SK-N-SH (cell line): ENCODE results near the gene HSD17B1. TPM values are rescaled to one million over a fixed set of nuclear protein-coding genes. Genes with fewer than 3 reads are reported as not detected.

Experiments
- CTCF ChIA-PET: fragments of 300-600, 350-600 bp; formaldehyde crosslinking; extraction: SDS; loops from one replicate; lab custom pipeline; 2021; lab: Yijun Ruan, JAX
- POLR2A ChIA-PET: fragments of 350-600 bp; sonication (Branson Sonifier 250); formaldehyde crosslinking; extraction: SDS; loops from one replicate; lab custom pipeline; 2020; ENCODE audit warnings: antibody characterized with exemption, inconsistent platforms; lab: Yijun Ruan, JAX
- DNase-seq: peaks from one replicate; pipeline ENCODE4 v3.0.0; 2012
- H2AFZ ChIP-seq: fragments of 200-600 bp; sonication (generic); 2 replicates; pipeline ENCODE4 v1.8.1; 2016; ENCODE audit warnings: antibody characterized with exemption, mild to moderate bottlenecking, low read depth
- H3F3A ChIP-seq: fragments of 200-600 bp; sonication (generic); replicated peaks from 2 replicates; pipeline ENCODE3; 2016; ENCODE audit warnings: antibody characterized with exemption, mild to moderate bottlenecking; ENCODE audit not compliant: insufficient read depth
- H3K27ac ChIP-seq, 2 experiments: fragments of 200-500 bp in 1 of 2; fragments of 200-600 bp in 1 of 2; sonication (Bioruptor generic) in 1 of 2; sonication (generic), shearing (Covaris generic) in 1 of 2; 2 replicates each; pipeline versions ENCODE4 v1.5.1 to v1.6.1; 2014 to 2016; ENCODE audit warnings: low read depth in 2 of 2, inconsistent platforms in 1 of 2, low read length in 1 of 2, mild to moderate bottlenecking in 1 of 2, mixed read lengths in 1 of 2
- H3K27me3 ChIP-seq: fragments of 200-600 bp; sonication (generic), shearing (Covaris generic); 2 replicates; pipeline ENCODE4 v1.6.1; 2016; ENCODE audit warnings: mixed run types; ENCODE audit not compliant: insufficient read depth
- H3K36me3 ChIP-seq, 2 experiments: fragments of 200-500 bp in 1 of 2; fragments of 200-600 bp in 1 of 2; sonication (Bioruptor generic) in 1 of 2; sonication (generic) in 1 of 2; replicated peaks in 1 of 2; 2 replicates each; pipeline versions ENCODE3 to v1.5.1; 2014 to 2016; ENCODE audit warnings: low read length in 1 of 2, mild to moderate bottlenecking in 1 of 2; ENCODE audit not compliant: insufficient read depth in 2 of 2, control insufficient read depth in 1 of 2
- H3K4me1 ChIP-seq, 2 experiments: fragments of 200-500 bp in 1 of 2; fragments of 200-600 bp in 1 of 2; sonication (Bioruptor generic) in 1 of 2; sonication (generic), shearing (Covaris generic) in 1 of 2; 2 replicates each; pipeline versions ENCODE4 v1.5.1 to v1.6.1; 2014 to 2016; ENCODE audit warnings: low read depth in 1 of 2, low read length in 1 of 2, mixed run types in 1 of 2; ENCODE audit not compliant: insufficient read depth in 2 of 2, control insufficient read depth in 1 of 2
- H3K4me2 ChIP-seq: fragments of 200-600 bp; sonication (generic), shearing (Covaris generic); 2 replicates; pipeline ENCODE4 v1.6.1; 2017; ENCODE audit warnings: mixed run types
- H3K4me3 ChIP-seq, 2 experiments: fragments of 200-500 bp in 1 of 2; fragments of 200-600 bp in 1 of 2; sonication (Bioruptor generic) in 1 of 2; sonication (generic), shearing (Covaris generic) in 1 of 2; 2 replicates each; pipeline versions ENCODE4 v1.5.1 to v1.8.1; 2014 to 2016; ENCODE audit warnings: low read depth in 2 of 2, inconsistent platforms in 1 of 2, low read length in 1 of 2, mild to moderate bottlenecking in 1 of 2, mixed read lengths in 1 of 2, moderate library complexity in 1 of 2
- H3K79me2 ChIP-seq: fragments of 200-600 bp; sonication (generic); 2 replicates; pipeline ENCODE4 v1.8.1; 2017; ENCODE audit warnings: mild to moderate bottlenecking; ENCODE audit not compliant: insufficient read depth
- H3K9ac ChIP-seq: fragments of 200-600 bp; sonication (generic); 2 replicates; pipeline ENCODE4 v1.6.1; 2017; ENCODE audit warnings: mixed run types
- H3K9me2 ChIP-seq: fragments of 200-600 bp; sonication (generic); 2 replicates; pipeline ENCODE4 v1.6.1; 2017; ENCODE audit warnings: mixed run types
- H3K9me3 ChIP-seq: fragments of 200-600 bp; sonication (generic); 2 replicates; pipeline ENCODE4 v1.6.1; 2017; ENCODE audit warnings: mixed run types, mild to moderate bottlenecking, moderate library complexity
- H4K20me1 ChIP-seq: fragments of 200-600 bp; sonication (generic); 2 replicates; pipeline ENCODE4 v1.6.1; 2017; ENCODE audit warnings: mild to moderate bottlenecking, mixed run types; ENCODE audit not compliant: insufficient read depth
- CHD2 ChIP-seq: fragments of 150-350 bp; IDR thresholded peaks from 2 replicates; pipeline ENCODE4 v1.6.1; 2018; ENCODE audit warnings: low read length; ENCODE audit not compliant: partially characterized antibody
- ELF1 ChIP-seq: IDR thresholded peaks from 2 replicates; pipeline ENCODE4 v1.4.0; 2012
- FOSL2 ChIP-seq: IDR thresholded peaks from 2 replicates; pipeline ENCODE4 v1.4.0; 2012; ENCODE audit warnings: low read depth, mild to moderate bottlenecking, moderate library complexity, borderline replicate concordance
- GATA2 ChIP-seq: sonication (generic); formaldehyde crosslinking; IDR thresholded peaks from 2 replicates; pipeline ENCODE4 v1.5.0; 2020; ENCODE audit warnings: mild to moderate bottlenecking, missing genetic modification reagents
- RCOR1 ChIP-seq: fragments of 150-350 bp; IDR thresholded peaks from 2 replicates; pipeline ENCODE4 v1.6.1; 2017; ENCODE audit warnings: antibody characterized with exemption, low read length
- REST ChIP-seq: IDR thresholded peaks from 2 replicates; pipeline ENCODE4 v1.6.1; 2012; ENCODE audit warnings: mild to moderate bottlenecking, low read depth, low read length, moderate library complexity
- RFX5 ChIP-seq: IDR thresholded peaks from 2 replicates; pipeline ENCODE4 v1.6.1; 2012; ENCODE audit warnings: mild to moderate bottlenecking, improper control_type of control experiment, low read length
- SIN3A ChIP-seq: IDR thresholded peaks from 2 replicates; pipeline ENCODE4 v1.6.1; 2012; ENCODE audit warnings: low read depth, mild to moderate bottlenecking, low read length, moderate library complexity, borderline replicate concordance
- TAF1 ChIP-seq: IDR thresholded peaks from 2 replicates; pipeline ENCODE4 v1.6.1; 2012; ENCODE audit warnings: low read depth, mild to moderate bottlenecking, low read length, moderate library complexity, borderline replicate concordance
- ZBTB33 ChIP-seq: IDR thresholded peaks from 2 replicates; pipeline ENCODE4 v1.4.0; 2012; ENCODE audit warnings: low read depth, borderline replicate concordance
- WGBS: methylation state at CpG from one replicate; pipeline ENCODE4 v1.1.6; 2017; ENCODE audit warnings: low lambda C conversion rate; 5-methylcytosine and 5-hydroxymethylcytosine counted together
- polyA plus RNA-seq, 3 experiments: library from polyadenylated mRNA; depleted of rRNA; stranded (reverse); fragments of >200 nt; gene quantifications; 2 replicates each; pipeline ENCODE4 v1.2.3, GENCODE V29; 2012
- TF ChIP-seq, protein P1 (sequence below): IDR thresholded peaks from 2 replicates; pipeline ENCODE4; 2012

HSD17B1 gene
- polyA plus RNA-seq, 1 of the 3 experiments (the other 2 are of a cell fraction): 1.3 TPM

DNA sequence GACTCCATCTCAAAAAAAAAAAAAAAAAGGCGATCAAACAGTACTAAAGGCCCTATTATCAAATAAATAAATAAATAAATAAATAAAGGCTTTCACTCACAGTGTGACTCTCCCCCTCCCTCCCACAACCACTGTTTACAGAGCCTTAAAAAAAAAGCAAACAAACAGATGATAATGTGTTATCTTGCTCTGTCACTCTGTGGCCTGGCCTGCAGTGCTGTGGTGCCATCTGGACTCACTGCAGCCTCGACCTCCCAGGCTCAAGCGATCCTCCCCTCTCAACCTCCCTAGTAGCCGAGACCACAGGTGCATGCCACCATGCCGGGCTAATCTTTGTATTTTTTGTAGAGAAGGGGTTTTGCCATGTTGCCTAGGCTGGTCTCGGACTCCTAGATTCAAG lies 24.8 kb upstream of the HSD17B1 start (continued):
- TF ChIP-seq, protein P1, sequence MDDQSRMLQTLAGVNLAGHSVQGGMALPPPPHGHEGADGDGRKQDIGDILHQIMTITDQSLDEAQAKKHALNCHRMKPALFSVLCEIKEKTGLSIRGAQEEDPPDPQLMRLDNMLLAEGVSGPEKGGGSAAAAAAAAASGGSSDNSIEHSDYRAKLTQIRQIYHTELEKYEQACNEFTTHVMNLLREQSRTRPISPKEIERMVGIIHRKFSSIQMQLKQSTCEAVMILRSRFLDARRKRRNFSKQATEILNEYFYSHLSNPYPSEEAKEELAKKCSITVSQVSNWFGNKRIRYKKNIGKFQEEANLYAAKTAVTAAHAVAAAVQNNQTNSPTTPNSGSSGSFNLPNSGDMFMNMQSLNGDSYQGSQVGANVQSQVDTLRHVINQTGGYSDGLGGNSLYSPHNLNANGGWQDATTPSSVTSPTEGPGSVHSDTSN: no peak
- no peak for TF ChIP-seq CHD2
- TF ChIP-seq, all 33 proteins: peak for 0

DNA sequence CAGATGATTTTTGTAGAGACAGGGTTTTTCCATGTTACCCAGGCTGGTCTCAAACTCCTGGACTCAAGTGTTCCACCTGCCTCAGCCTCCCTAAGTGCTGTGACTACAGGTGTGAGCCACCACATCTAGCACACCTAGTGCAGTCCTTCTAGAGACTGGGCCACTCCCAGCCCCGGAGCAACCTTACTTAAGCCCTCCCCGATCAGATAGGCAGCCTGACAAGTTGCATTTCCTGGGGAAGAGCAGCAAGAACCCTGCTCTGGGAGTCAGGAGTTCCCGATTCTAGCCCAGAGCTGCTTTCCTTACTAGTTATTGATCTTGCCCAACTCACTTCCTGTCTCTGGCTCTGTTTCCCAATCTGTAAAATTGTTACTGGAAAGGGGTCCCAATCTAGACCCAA lies 23.7 kb upstream of the HSD17B1 start:
- ChIA-PET POLR2A (interaction anchor here (0.7 kb wide), 1 partner anchor 252 kb away, joined by 3 read pairs; the partner anchor contains the start of gene WNK4), CTCF (interaction anchor here (0.7 to 8.9 kb wide), 4 partner anchors 11 to 393 kb away, joined by 3 to 83 read pairs (median 4); no protein-coding TSS in a partner anchor)
- no peak overlapping the region for H3K4me2 ChIP-seq
- no peaks in the 10 kb centered on the region for H4K20me1 ChIP-seq
- H3K4me1 ChIP-seq: peaks cover 2 to 3% of the 10 kb centered on the region in 2 experiments; a peak in 1 of 4 replicates
- 84% methylated on average over 3 of the region's 3 CpGs for WGBS
- no peak for DNase-seq
- H3K79me2 ChIP-seq: no peaks in the 10 kb centered on the region; the same call in 1 of the 2 replicates
- no peaks in the 10 kb centered on the region for H3K9me3 ChIP-seq
- TF ChIP-seq FOSL2: no peak
- TF ChIP-seq ELF1: no peak
- H3K36me3 ChIP-seq: no peaks in the 10 kb centered on the region
- H3K9ac ChIP-seq: no peak overlapping the region
- H2AFZ ChIP-seq: no peak overlapping the region
- H3K27ac ChIP-seq: no peak overlapping the region
- H3K4me3 ChIP-seq: no peak overlapping the region
- H3K9me2 ChIP-seq: no peaks in the 10 kb centered on the region
- peaks cover 32% of the 10 kb centered on the region for H3F3A ChIP-seq
- no peaks in the 10 kb centered on the region for H3K27me3 ChIP-seq

GRCh38 chr17:42530952-42531454 lies 21.7 kb upstream of the HSD17B1 start:
- TF ChIP-seq RFX5: no peak
- no peak for TF ChIP-seq SIN3A
- TF ChIP-seq REST: no peak
- no peak for TF ChIP-seq TAF1
- TF ChIP-seq RCOR1: no peak
- TF ChIP-seq ZBTB33: no peak
- no peak for TF ChIP-seq GATA2 (CRISPR knock-in tag)
- Histone ChIP-seq H3K36me3 (no peaks in the 10 kb centered on the region), H3K27me3 (no peaks in the 10 kb centered on the region), H3K79me2 (no peaks in the 10 kb centered on the region), H3K4me1 (peaks cover 3 to 9% of the 10 kb centered on the region in 2 experiments; a peak in 2 of 4 replicates), H3K9ac (no peak overlapping the region), H4K20me1 (no peaks in the 10 kb centered on the region), H3K27ac (no peak overlapping the region), H3K9me3 (no peaks in the 10 kb centered on the region), H3F3A (peaks cover 18% of the 10 kb centered on the region), H3K4me3 (no peak overlapping the region), H3K4me2 (no peak overlapping the region), H2AFZ (no peak overlapping the region), H3K9me2 (no peaks in the 10 kb centered on the region)
- ChIA-PET POLR2A (interaction anchor here (0.7 kb wide), 1 partner anchor 222 kb away, joined by 3 read pairs; no protein-coding TSS in a partner anchor), CTCF (interaction anchor here (0.8 to 8.9 kb wide), 3 partner anchors 8 to 147 kb away, joined by 4 to 83 read pairs (median 4); partner anchors contain the start of gene PLEKHH3)
- DNase-seq: no peak
- WGBS: 86% methylated on average over 2 of the region's 2 CpGs
